Esophagus muscularis mucosa (tissue), 2 donors: ENCODE measurements around the gene C5orf47.

ENCODE experiments used
- POLR2A ChIP-seq: fragments of 450-650 bp; IDR thresholded peaks from one replicate; pipeline ENCODE4 v1.6.1; 2017; ENCODE audit warnings: antibody characterized with exemption, moderate library complexity, mild to moderate bottlenecking, low read depth
- POLR2AphosphoS5 ChIP-seq, 2 donors: sonication (generic); formaldehyde crosslinking; IDR thresholded peaks; one replicate each; pipeline ENCODE4 v1.6.1; 2017; ENCODE audit warnings: antibody characterized with exemption in 2 of 2

DNA sequence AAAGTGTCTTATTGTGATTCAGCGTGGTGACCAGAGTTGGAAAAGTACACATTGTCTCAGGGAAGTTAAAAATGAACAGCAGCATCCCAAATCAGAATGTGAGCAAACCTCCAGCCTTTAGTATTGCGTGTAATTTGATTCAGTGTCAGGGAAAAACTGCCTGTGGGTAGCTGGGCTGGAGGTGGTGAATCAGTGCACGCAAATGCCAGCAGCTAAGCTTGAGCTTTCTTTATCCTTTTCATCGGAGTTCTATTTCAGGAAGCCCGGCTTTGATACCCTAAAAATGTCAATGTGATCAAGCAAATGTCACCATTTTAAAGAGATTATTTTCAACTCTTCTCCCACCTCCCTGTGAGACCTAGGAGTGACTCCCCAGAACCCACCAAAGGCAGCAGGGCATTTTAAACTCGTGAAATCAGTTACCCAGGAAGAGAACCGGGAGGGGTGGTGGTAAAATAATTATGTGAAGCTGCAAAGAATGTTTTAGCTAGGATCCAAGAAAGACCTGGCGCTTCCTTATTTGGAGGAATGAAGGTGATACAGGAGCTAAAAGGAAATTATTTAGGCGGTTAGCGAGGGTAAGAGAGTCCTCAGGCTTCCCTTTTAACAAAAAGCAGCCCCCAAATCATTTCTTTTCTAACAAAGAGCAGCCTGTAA is 25.7 kb upstream of the C5orf47 start:
- no peak for TF ChIP-seq POLR2AphosphoS5 (IDR thresholded peaks at IDR 0.05)
- TF ChIP-seq POLR2A = no peak
